H9 (cell line): ENCODE measurements around the gene PRSS1. TPM values are rescaled to one million over a fixed set of nuclear protein-coding genes. Genes with fewer than 3 reads are reported as not detected.
"Not testable (repeated sequence)": the region's sequence is repeated elsewhere in the genome, so short reads cannot be mapped to it uniquely, and the experiment has no call there.

Experiments used
- DNase-seq: peaks from one replicate; pipeline ENCODE4 v3.0.0-alpha.2; 2017
- H2AFZ ChIP-seq: one replicate; pipeline ENCODE4 v1.6.1; 2013; ENCODE audit warnings: mild to moderate bottlenecking, low read length, control low read depth, moderate library complexity
- H2AK5ac ChIP-seq: 2 replicates; pipeline ENCODE4 v1.6.1; 2013; ENCODE audit warnings: low read length, control low read depth, mixed read lengths; ENCODE audit not compliant: insufficient read length
- H2BK120ac ChIP-seq: one replicate; pipeline ENCODE4 v1.6.1; 2013; ENCODE audit warnings: low read depth, mild to moderate bottlenecking, low read length, control low read depth, inconsistent platforms; ENCODE audit not compliant: poor library complexity, severe bottlenecking
- H2BK12ac ChIP-seq: 2 replicates; pipeline ENCODE4 v1.6.1; 2013; ENCODE audit warnings: low read length, control low read depth, mixed read lengths, low read depth; ENCODE audit not compliant: insufficient read length
- H2BK15ac ChIP-seq: 2 replicates; pipeline ENCODE4 v1.6.1; 2013; ENCODE audit warnings: low read depth, low read length, control low read depth
- H2BK20ac ChIP-seq: one replicate; pipeline ENCODE4 v1.6.1; 2013; ENCODE audit warnings: low read depth, mild to moderate bottlenecking, low read length, control low read depth, inconsistent platforms; ENCODE audit not compliant: poor library complexity, severe bottlenecking
- H2BK5ac ChIP-seq: 2 replicates; pipeline ENCODE4 v1.6.1; 2013; ENCODE audit warnings: low read length, control low read depth, mixed read lengths; ENCODE audit not compliant: insufficient read length
- H3K14ac ChIP-seq: 2 replicates; pipeline ENCODE4 v1.6.1; 2013; ENCODE audit warnings: low read length, control low read depth; ENCODE audit not compliant: insufficient read depth
- H3K18ac ChIP-seq: 2 replicates; pipeline ENCODE4 v1.6.1; 2013; ENCODE audit warnings: low read depth, mild to moderate bottlenecking, mixed read lengths, low read length, control low read depth; ENCODE audit not compliant: insufficient read length
- H3K23ac ChIP-seq: 2 replicates; pipeline ENCODE4 v1.6.1; 2013; ENCODE audit warnings: low read length, control low read depth, mixed read lengths, low read depth; ENCODE audit not compliant: insufficient read length
- H3K23me2 ChIP-seq: 2 replicates; pipeline ENCODE4 v1.6.1; 2013; ENCODE audit warnings: low read depth, mild to moderate bottlenecking, mixed read lengths, low read length, control low read depth; ENCODE audit not compliant: insufficient read length, poor library complexity, severe bottlenecking
- H3K27ac ChIP-seq: 2 replicates; pipeline ENCODE4 v1.5.1; 2013; ENCODE audit warnings: low read length, control low read depth, mixed read lengths, low read depth; ENCODE audit not compliant: insufficient read length
- H3K27me3 ChIP-seq: 2 replicates; pipeline ENCODE4 v1.6.1; 2013; ENCODE audit warnings: low read length, control low read depth, inconsistent platforms; ENCODE audit not compliant: insufficient read depth
- H3K4ac ChIP-seq: 2 replicates; pipeline ENCODE4 v1.6.1; 2013; ENCODE audit warnings: low read depth, mild to moderate bottlenecking, control low read depth, inconsistent platforms, low read length, moderate library complexity
- H3K4me1 ChIP-seq: 2 replicates; pipeline ENCODE4 v1.6.1; 2013; ENCODE audit warnings: low read length, control low read depth, inconsistent platforms; ENCODE audit not compliant: insufficient read depth
- H3K4me2 ChIP-seq: 2 replicates; pipeline ENCODE4 v1.6.1; 2013; ENCODE audit warnings: low read length, control low read depth, mixed read lengths; ENCODE audit not compliant: insufficient read length, insufficient read depth
- H3K56ac ChIP-seq: 2 replicates; pipeline ENCODE4 v1.6.1; 2013; ENCODE audit warnings: low read depth, mild to moderate bottlenecking, mixed read lengths, low read length, control low read depth; ENCODE audit not compliant: insufficient read length
- H3K79me1 ChIP-seq: 2 replicates; pipeline ENCODE4 v1.6.1; 2013; ENCODE audit warnings: low read depth, mild to moderate bottlenecking, moderate library complexity, low read length, control low read depth, inconsistent platforms; ENCODE audit not compliant: insufficient read depth, poor library complexity, severe bottlenecking
- H3K79me2 ChIP-seq: 2 replicates; pipeline ENCODE4 v1.6.1; 2013; ENCODE audit warnings: low read length, control low read depth, inconsistent platforms; ENCODE audit not compliant: insufficient read depth
- H3K9ac ChIP-seq: 2 replicates; pipeline ENCODE4 v1.6.1; 2013; ENCODE audit warnings: low read length, control low read depth, mixed read lengths; ENCODE audit not compliant: insufficient read length; ENCODE audit errors: extremely low read depth
- H3K9me3 ChIP-seq: one replicate; pipeline ENCODE4 v1.6.1; 2013; ENCODE audit warnings: low read depth, low read length, inconsistent platforms; ENCODE audit not compliant: control insufficient read depth
- H3T11ph ChIP-seq: one replicate; pipeline ENCODE4 v1.6.1; 2013; ENCODE audit warnings: mild to moderate bottlenecking, low read length, control low read depth, inconsistent platforms
- H4K20me1 ChIP-seq: one replicate; pipeline ENCODE4 v1.6.1; 2013; ENCODE audit not compliant: control insufficient read depth, insufficient read length, insufficient read depth
- H4K5ac ChIP-seq: 2 replicates; pipeline ENCODE4 v1.6.1; 2013; ENCODE audit warnings: low read depth, mild to moderate bottlenecking, mixed read lengths, low read length, control low read depth; ENCODE audit not compliant: insufficient read length
- H4K8ac ChIP-seq: replicated peaks from 2 replicates; pipeline ENCODE4 v1.6.1; 2013; ENCODE audit warnings: low read length, control low read depth, mixed read lengths, low read depth; ENCODE audit not compliant: insufficient read length
- H4K91ac ChIP-seq: 2 replicates; pipeline ENCODE4 v1.6.1; 2013; ENCODE audit warnings: low read depth, mild to moderate bottlenecking, moderate library complexity, mixed read lengths, low read length, control low read depth; ENCODE audit not compliant: insufficient read length
- H3K27ac Mint-ChIP-seq, 3 experiments: 2 replicates in 2 of 3; 3 replicates in 1 of 3; pipeline ENCODE4 v1.8.0; 2020 to 2021; ENCODE audit warnings: mixed read lengths in 3 of 3, mild to moderate bottlenecking in 1 of 3, moderate library complexity in 1 of 3
- H3K27me3 Mint-ChIP-seq: 2 replicates; pipeline ENCODE4 v1.8.0; 2021; ENCODE audit warnings: low read depth, mild to moderate bottlenecking, moderate library complexity, mixed read lengths
- H3K36me3 Mint-ChIP-seq, 3 experiments: 2 replicates in 2 of 3; 3 replicates in 1 of 3; pipeline ENCODE4 v1.8.0; 2020 to 2021; ENCODE audit warnings: low read depth in 3 of 3, mixed read lengths in 3 of 3; ENCODE audit not compliant: insufficient read depth in 1 of 3
- H3K4me1 Mint-ChIP-seq, 2 experiments: 2 replicates each; pipeline ENCODE4 v1.8.0; 2020; ENCODE audit warnings: mixed read lengths in 2 of 2
- H3K4me3 Mint-ChIP-seq, 2 experiments: 2 replicates in 1 of 2; 3 replicates in 1 of 2; pipeline ENCODE4 v1.8.0; 2020 to 2021; ENCODE audit warnings: mild to moderate bottlenecking in 2 of 2, mixed read lengths in 2 of 2, moderate library complexity in 1 of 2
- H3K9me3 Mint-ChIP-seq, 2 experiments: 2 replicates in 1 of 2; 3 replicates in 1 of 2; pipeline ENCODE4 v1.8.0; 2020; ENCODE audit warnings: mild to moderate bottlenecking in 2 of 2, mixed read lengths in 2 of 2, moderate library complexity in 1 of 2
- CTCF ChIP-seq: fragments of 200-600 bp; sonication (generic); conservative IDR thresholded peaks from 3 replicates; pipeline ENCODE4 v1.8.0; 2021; ENCODE audit warnings: antibody characterized with exemption, mild to moderate bottlenecking
- WGBS: extraction: QIAGEN DNeasy Blood & Tissue Kit; methylation state at CpG from one replicate; pipeline ENCODE4 v1.1.7; 2013; ENCODE audit warnings: missing lambda C conversion rate, low lambda C conversion rate, mixed read lengths; ENCODE audit not compliant: insufficient read length; ENCODE audit errors: extremely low coverage; 5-methylcytosine and 5-hydroxymethylcytosine counted together
- total RNA-seq: library from RNA; stranded (reverse); gene quantifications from 2 replicates; pipeline ENCODE4 v1.2.1, GENCODE V29; 2021

The PRSS1 gene
- total RNA-seq, 1 experiment from 2014 or later: not detected

GRCh38 chr7:142767861-142768260, 18.6 kb downstream of the PRSS1 start:
- H3K4me1 ChIP-seq: no peaks in the 10 kb centered on the region
- H3K4me1 Mint-ChIP-seq: peaks cover 3 to 5% of the 10 kb centered on the region in 2 experiments; a peak in 3 of 4 replicates
- no peak overlapping the region for H3T11ph ChIP-seq
- DNase-seq: no peak
- no peak overlapping the region for H4K8ac ChIP-seq
- H4K5ac ChIP-seq: no peak overlapping the region
- H3K18ac ChIP-seq: no peak overlapping the region
- H2AFZ ChIP-seq: no peak overlapping the region
- no peak for TF ChIP-seq CTCF
- no peaks in the 10 kb centered on the region for H3K9me3 ChIP-seq
- H3K79me1 ChIP-seq: no peaks in the 10 kb centered on the region
- WGBS: no CpG with 5 or more reads among the region's 1 CpG
- H3K14ac ChIP-seq: no peak overlapping the region
- H3K79me2 ChIP-seq: no peaks in the 10 kb centered on the region
- no peak overlapping the region for H2BK12ac ChIP-seq
- H3K27ac Mint-ChIP-seq: no peak overlapping the region
- H2BK15ac ChIP-seq: no peak overlapping the region
- H3K23me2 ChIP-seq: no peaks in the 10 kb centered on the region
- no peaks in the 10 kb centered on the region for H3K9me3 Mint-ChIP-seq
- no peak overlapping the region for H2BK120ac ChIP-seq
- no peak overlapping the region for H2BK20ac ChIP-seq
- H2BK5ac ChIP-seq: no peak overlapping the region
- H3K27me3 ChIP-seq: no peaks in the 10 kb centered on the region
- no peak overlapping the region for H3K4ac ChIP-seq
- H3K23ac ChIP-seq: no peak overlapping the region
- no peak overlapping the region for H3K27ac ChIP-seq
- H4K20me1 ChIP-seq: no peaks in the 10 kb centered on the region
- H3K9ac ChIP-seq: no peak overlapping the region
- H4K91ac ChIP-seq: no peak overlapping the region
- no peaks in the 10 kb centered on the region for H3K36me3 Mint-ChIP-seq
- H3K56ac ChIP-seq: no peak overlapping the region
- H2AK5ac ChIP-seq: no peak overlapping the region
- H3K4me3 Mint-ChIP-seq: no peak overlapping the region
- peaks cover 8% of the 10 kb centered on the region for H3K27me3 Mint-ChIP-seq
- no peak overlapping the region for H3K4me2 ChIP-seq

GRCh38 chr7:142768885-142769284, 19.6 kb downstream of the PRSS1 start:
- H3K23ac ChIP-seq, H2BK5ac ChIP-seq, H3K79me2 ChIP-seq, H3K9me3 Mint-ChIP-seq, H3K27me3 ChIP-seq, H3K9ac ChIP-seq, H3K4ac ChIP-seq, H4K20me1 ChIP-seq, H4K91ac ChIP-seq, H4K5ac ChIP-seq, H2AK5ac ChIP-seq, H3K56ac ChIP-seq, H3K4me2 ChIP-seq, H3K27ac ChIP-seq, H3K36me3 Mint-ChIP-seq, H3K9me3 ChIP-seq, H3K27ac Mint-ChIP-seq, H2BK12ac ChIP-seq, H3K23me2 ChIP-seq, DNase-seq, H3K14ac ChIP-seq, H3K79me1 ChIP-seq, H2BK120ac ChIP-seq, H3K4me1 ChIP-seq, H3K4me1 Mint-ChIP-seq, H4K8ac ChIP-seq, H2BK20ac ChIP-seq, H3K4me3 Mint-ChIP-seq, H2AFZ ChIP-seq, H3K18ac ChIP-seq, H3T11ph ChIP-seq, H2BK15ac ChIP-seq: not testable (repeated sequence)
- H3K27me3 Mint-ChIP-seq: peaks cover 14% of the 10 kb centered on the region
- WGBS: no CpG with 5 or more reads among the region's 3 CpGs
